ENCODE data around the gene PRKCH. TPM values are rescaled to one million over a fixed set of nuclear protein-coding genes. Genes with fewer than 3 reads are reported as not detected.

PRKCH gene
- total RNA-seq, 6 experiments from 2014 or later: 5.0 to 12.1 (median 8.8) TPM

GRCh38 chr14:61586544-61587055 is 265.2 kb downstream of the PRKCH start:
- intact Hi-C loops (cut with DNase I): no loop called here
- Histone ChIP-seq H3K27ac (peak overlapping the region in 2 of 3 donors; percentile 9 to 13), H3K4me1 (peaks cover 0 to 12% (median 4%) of the 10 kb centered on the region in 4 donors), H3K36me3 (no peaks in the 10 kb centered on the region), H3K4me3 (no peak overlapping the region), H3K9me3 (no peaks in the 10 kb centered on the region), H3K27me3 (no peaks in the 10 kb centered on the region)
- TF ChIP-seq POLR2A (IDR thresholded peaks at IDR 0.05) (no peak), CTCF (IDR thresholded peaks at IDR 0.05) (no peak)
- 75% methylated on average over 4 of the region's 4 CpGs for WGBS (ENCODE audit: insufficient coverage, low coverage, low lambda C conversion rate, missing lambda C conversion rate)
- no peak for ATAC-seq
- no peak for DNase-seq

GRCh38 chr14:61587081-61587713 is 265.8 kb downstream of the PRKCH start:
- Histone ChIP-seq H3K4me1 (peaks cover 0 to 12% (median 4%) of the 10 kb centered on the region in 4 donors), H3K27me3 (no peaks in the 10 kb centered on the region), H3K36me3 (no peaks in the 10 kb centered on the region), H3K4me3 (no peak overlapping the region), H3K27ac (peak overlapping the region in 2 of 3 donors; percentile 9 to 13), H3K9me3 (no peaks in the 10 kb centered on the region)
- 72% methylated on average over 5 of the region's 5 CpGs for WGBS (ENCODE audit: insufficient coverage, low coverage, low lambda C conversion rate, missing lambda C conversion rate)
- TF ChIP-seq POLR2A (IDR thresholded peaks at IDR 0.05) (no peak), CTCF (IDR thresholded peaks at IDR 0.05) (no peak)
- ATAC-seq (no peak), DNase-seq (no peak)
- intact Hi-C loops (cut with DNase I): no loop called here

- H3K27ac ChIP-seq: no peak overlapping the region
- peak; percentile 52 to 90 (median 75) for ATAC-seq
- DNase-seq: no peak
- intact Hi-C loops (cut with DNase I): no loop called here
- H3K4me1 ChIP-seq: peaks cover 0 to 12% (median 4%) of the 10 kb centered on the region in 4 donors
- no peaks in the 10 kb centered on the region for H3K36me3 ChIP-seq
- WGBS (ENCODE audit: insufficient coverage, low coverage, low lambda C conversion rate, missing lambda C conversion rate): 58% methylated on average over 6 of the region's 6 CpGs
- H3K27me3 ChIP-seq: no peaks in the 10 kb centered on the region
- no peak overlapping the region for H3K4me3 ChIP-seq
- no peaks in the 10 kb centered on the region for H3K9me3 ChIP-seq
- TF ChIP-seq POLR2A (IDR thresholded peaks at IDR 0.05) (no peak), CTCF (IDR thresholded peaks at IDR 0.05) (no peak)
Measured at GRCh38 chr14:61588419-61588901, 267.1 kb downstream of the PRKCH start.

GRCh38 chr14:61589691-61590581 is 268.6 kb downstream of the PRKCH start:
- Histone ChIP-seq H3K36me3 (no peaks in the 10 kb centered on the region), H3K27ac (no peak overlapping the region), H3K27me3 (no peaks in the 10 kb centered on the region), H3K4me1 (peaks cover 0 to 12% (median 4%) of the 10 kb centered on the region in 4 donors), H3K4me3 (no peak overlapping the region), H3K9me3 (no peaks in the 10 kb centered on the region)
- WGBS (ENCODE audit: insufficient coverage, low coverage, low lambda C conversion rate, missing lambda C conversion rate): 67% methylated on average over 7 of the region's 12 CpGs
- intact Hi-C loops (cut with DNase I): no loop called here
- TF ChIP-seq POLR2A (IDR thresholded peaks at IDR 0.05) (no peak), CTCF (IDR thresholded peaks at IDR 0.05) (no peak)
- ATAC-seq (peak in 1 of 4 donors; percentile 6), DNase-seq (no peak)
